Measurements from ENCODE around the gene CAMSAP2. TPM values are rescaled to one million over a fixed set of nuclear protein-coding genes. Genes with fewer than 3 reads are reported as not detected.
A peak's percentile ranks its signal among the peaks of the same experiment; 100 is the strongest.

CAMSAP2 gene
- total and polyA plus RNA-seq, 2 donors (not counting 3 experiments of a cell fraction or from before 2014, with no cell fraction given) = 6.7 to 45.5 TPM

- no peaks in the 10 kb centered on the region for H4K20me1 ChIP-seq (replicated peaks; ENCODE audit: control insufficient read depth, extremely low read depth, insufficient read depth, low read length)
- H3K9me1 ChIP-seq (replicated peaks; ENCODE audit: control insufficient read depth, extremely low read depth, insufficient read depth, low read length) = no peaks in the 10 kb centered on the region
- dilution Hi-C loops (cut with MboI; ENCODE audit: extremely low pct_ligation_motif_present, low sequenced_read_pairs) = no loop called here
- ChIA-PET CTCF (interaction anchor here (1.0 to 1.1 kb wide), 2 partner anchors 250 kb away, joined by 3 read pairs; no protein-coding TSS in a partner anchor), POLR2A (no interaction called here)
- TF ChIP-seq POLR2AphosphoS5 (IDR thresholded peaks at IDR 0.05; ENCODE audit: insufficient read depth, low read depth, low read length) (no peak), FOS (IDR thresholded peaks at IDR 0.05; ENCODE audit: borderline replicate concordance, insufficient read depth, low read length) (no peak), MYC (IDR thresholded peaks at IDR 0.05; ENCODE audit: low read depth, low read length) (no peak), JUN (IDR thresholded peaks at IDR 0.05; ENCODE audit: borderline replicate concordance, insufficient read depth, insufficient read length, low read depth) (no peak)
- H3K9me3 ChIP-seq (replicated peaks; ENCODE audit: control insufficient read depth, insufficient read depth, low read length) = no peaks in the 10 kb centered on the region
- H3K79me2 ChIP-seq (ENCODE audit: control insufficient read depth, insufficient read depth, low read length) = no peaks in the 10 kb centered on the region
- peaks cover 51 to 60% of the 10 kb centered on the region in 2 experiments for H3K27me3 ChIP-seq (ENCODE audit: control insufficient read depth in 2 of 2, insufficient read depth in 2 of 2, low read length in 2 of 2)
- no peak within 1 kb of the TSS for H3K27ac ChIP-seq (ENCODE audit: insufficient read depth, low read depth, low read length)
- H2AFZ ChIP-seq (ENCODE audit: low read depth, low read length) = peak within 1 kb of the TSS; percentile 52
- intact Hi-C loops (cut with micrococcal nuclease) = no loop called here
- no peak for FAIRE-seq
- peak within 1 kb of the TSS in 2 of 3 experiments; percentile 11 to 25 for H3K4me3 ChIP-seq (replicated peaks in 1 of 3; ENCODE audit: insufficient read depth in 1 of 3, low read depth in 1 of 3, low read length in 3 of 3)
- H3K36me3 ChIP-seq (ENCODE audit: control insufficient read depth in 2 of 2, extremely low read depth in 1 of 2, insufficient read depth in 2 of 2, low read length in 2 of 2) = no peaks in the 10 kb centered on the region
- peak within 1 kb of the TSS; percentile 51 for H3K4me2 ChIP-seq (ENCODE audit: insufficient read depth, low read length)
- no peak for DNase-seq (ENCODE audit: low read depth, low spot score)
- no peak within 1 kb of the TSS for H3K9ac ChIP-seq (replicated peaks; ENCODE audit: extremely low read depth, insufficient read depth, low read length)
- BruUV-seq (replicated peaks) = no TSS peak
- H3K4me1 ChIP-seq (ENCODE audit: control insufficient read depth, extremely low read depth, insufficient read depth, low read length) = peaks cover 10% of the 10 kb centered on the region
Measured at GRCh38 chr1:200872446-200873115, 133.9 kb downstream of the CAMSAP2 start, which contains the start of gene GPR25. TSS of gene GPR25 (plus strand) at chr1:200872981. CDS start at chr1:200873038, 57 bp downstream.

- no peak for DNase-seq (ENCODE audit: low read depth, low spot score)
- no peaks in the 10 kb centered on the region for H3K9me3 ChIP-seq (replicated peaks; ENCODE audit: control insufficient read depth, insufficient read depth, low read length)
- dilution Hi-C loops (cut with MboI; ENCODE audit: extremely low pct_ligation_motif_present, low sequenced_read_pairs) = no loop called here
Measured at GRCh38 chr1:200873116-200873670, 134.5 kb downstream of the CAMSAP2 start.

More at GRCh38 chr1:200873116-200873670, 134.5 kb downstream of the CAMSAP2 start:
- Histone ChIP-seq H3K4me1 (ENCODE audit: control insufficient read depth, extremely low read depth, insufficient read depth, low read length) (peaks cover 10% of the 10 kb centered on the region), H2AFZ (ENCODE audit: low read depth, low read length) (peak overlapping the region; percentile 52), H4K20me1 (replicated peaks; ENCODE audit: control insufficient read depth, extremely low read depth, insufficient read depth, low read length) (no peaks in the 10 kb centered on the region), H3K27me3 (ENCODE audit: control insufficient read depth in 2 of 2, insufficient read depth in 2 of 2, low read length in 2 of 2) (peaks cover 52 to 61% of the 10 kb centered on the region in 2 experiments), H3K9ac (replicated peaks; ENCODE audit: extremely low read depth, insufficient read depth, low read length) (no peak overlapping the region), H3K79me2 (ENCODE audit: control insufficient read depth, insufficient read depth, low read length) (no peaks in the 10 kb centered on the region), H3K4me3 (replicated peaks in 1 of 3; ENCODE audit: insufficient read depth in 1 of 3, low read depth in 1 of 3, low read length in 3 of 3) (peak overlapping the region in 2 of 3 experiments; percentile 11 to 25), H3K4me2 (ENCODE audit: insufficient read depth, low read length) (peak overlapping the region; percentile 51), H3K27ac (ENCODE audit: insufficient read depth, low read depth, low read length) (no peak overlapping the region), H3K9me1 (replicated peaks; ENCODE audit: control insufficient read depth, extremely low read depth, insufficient read depth, low read length) (no peaks in the 10 kb centered on the region), H3K36me3 (ENCODE audit: control insufficient read depth in 2 of 2, extremely low read depth in 1 of 2, insufficient read depth in 2 of 2, low read length in 2 of 2) (no peaks in the 10 kb centered on the region)
- intact Hi-C loops (cut with micrococcal nuclease) = no loop called here
- no peak for FAIRE-seq
- BruUV-seq (replicated peaks) = no TSS peak
- ChIA-PET POLR2A (no interaction called here), CTCF (interaction anchor here (1.0 to 1.1 kb wide), 2 partner anchors 99 to 251 kb away, joined by 3 read pairs; no protein-coding TSS in a partner anchor)
- TF ChIP-seq MYC (IDR thresholded peaks at IDR 0.05; ENCODE audit: low read depth, low read length) (no peak), POLR2AphosphoS5 (IDR thresholded peaks at IDR 0.05; ENCODE audit: insufficient read depth, low read depth, low read length) (no peak), GATA2 (IDR thresholded peaks at IDR 0.05; ENCODE audit: insufficient read depth, insufficient read length, low read depth, low read length) (no peak), CTCF (IDR thresholded peaks at IDR 0.05; ENCODE audit: extremely low read depth in 1 of 2, insufficient read depth in 1 of 2, low read depth in 1 of 2, low read length in 2 of 2) (no peak), FOS (IDR thresholded peaks at IDR 0.05; ENCODE audit: borderline replicate concordance, insufficient read depth, low read length) (no peak), JUN (IDR thresholded peaks at IDR 0.05; ENCODE audit: borderline replicate concordance, insufficient read depth, insufficient read length, low read depth) (no peak), EZH2 (IDR thresholded peaks at IDR 0.05; ENCODE audit: borderline replicate concordance, low read depth, low read length, severe bottlenecking) (no peak), POLR2A (IDR thresholded peaks at IDR 0.05; ENCODE audit: low read depth, low read length) (no peak)
- TF ChIP-seq, protein P1, sequence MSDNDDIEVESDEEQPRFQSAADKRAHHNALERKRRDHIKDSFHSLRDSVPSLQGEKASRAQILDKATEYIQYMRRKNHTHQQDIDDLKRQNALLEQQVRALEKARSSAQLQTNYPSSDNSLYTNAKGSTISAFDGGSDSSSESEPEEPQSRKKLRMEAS (IDR thresholded peaks at IDR 0.05; ENCODE audit: insufficient read depth, insufficient read length) = no peak

Measured in endothelial cell of umbilical vein (primary cell).